ENCODE results near the gene BRINP1. TPM values are rescaled to one million over a fixed set of nuclear protein-coding genes. Genes with fewer than 3 reads are reported as not detected.

BRINP1 gene
- total RNA-seq, 6 donors from 2014 or later = 0.30 to 10.9 (median 0.72) TPM; not detected in 1

GRCh38 chr9:119278171-119278570 is 91.1 kb downstream of the BRINP1 start:
- Histone ChIP-seq H3K27me3 (no peaks in the 10 kb centered on the region), H3K9me3 (no peaks in the 10 kb centered on the region), H3K27ac (no peak overlapping the region), H3K4me1 (no peaks in the 10 kb centered on the region), H3K4me3 (no peak overlapping the region), H3K36me3 (no peaks in the 10 kb centered on the region)
- no peak for DNase-seq
- TF ChIP-seq EP300 (IDR thresholded peaks at IDR 0.05) = no peak
- TF ChIP-seq POLR2AphosphoS5 (IDR thresholded peaks at IDR 0.05) = no peak
- TF ChIP-seq POLR2A (IDR thresholded peaks at IDR 0.05) = no peak
- TF ChIP-seq CTCF (IDR thresholded peaks at IDR 0.05) = no peak
- WGBS, 2 donors = 74 to 78% methylated on average over 4 of the region's 4 CpGs
- no peak for ATAC-seq (ENCODE audit: low FRiP score in 2 of 2)

GRCh38 chr9:119273984-119274665 is 95.1 kb downstream of the BRINP1 start:
- ATAC-seq (ENCODE audit: low FRiP score in 2 of 2) (peak in 1 of 2 donors; percentile 39), DNase-seq (no peak)
- H3K4me3 ChIP-seq = no peak overlapping the region
- WGBS, 2 donors = 54 to 62% methylated on average over 3 of the region's 3 CpGs
- TF ChIP-seq CTCF (IDR thresholded peaks at IDR 0.05) (no peak), POLR2A (IDR thresholded peaks at IDR 0.05) (no peak), EP300 (IDR thresholded peaks at IDR 0.05) (no peak), POLR2AphosphoS5 (IDR thresholded peaks at IDR 0.05) (no peak)
- no peaks in the 10 kb centered on the region for H3K36me3 ChIP-seq
- no peak overlapping the region for H3K27ac ChIP-seq
- no peaks in the 10 kb centered on the region for H3K9me3 ChIP-seq
- no peaks in the 10 kb centered on the region for H3K27me3 ChIP-seq
- H3K4me1 ChIP-seq = no peaks in the 10 kb centered on the region

- Histone ChIP-seq H3K4me3 (no peak overlapping the region), H3K36me3 (no peaks in the 10 kb centered on the region), H3K27me3 (no peaks in the 10 kb centered on the region), H3K27ac (no peak overlapping the region), H3K4me1 (no peaks in the 10 kb centered on the region), H3K9me3 (no peaks in the 10 kb centered on the region)
- no peak for TF ChIP-seq EP300 (IDR thresholded peaks at IDR 0.05)
- TF ChIP-seq CTCF (IDR thresholded peaks at IDR 0.05) = no peak
- TF ChIP-seq POLR2A (IDR thresholded peaks at IDR 0.05) = no peak
- no peak for TF ChIP-seq POLR2AphosphoS5 (IDR thresholded peaks at IDR 0.05)
- no peak for ATAC-seq (ENCODE audit: low FRiP score in 2 of 2)
- WGBS, 2 donors = 57 to 60% methylated on average over 5 of the region's 5 CpGs
- DNase-seq = no peak
Measured at GRCh38 chr9:119273325-119273904, 95.8 kb downstream of the BRINP1 start.

- 46 to 60% methylated on average over 5 of the region's 5 CpGs for WGBS, 2 donors
- Histone ChIP-seq H3K27ac (no peak overlapping the region), H3K9me3 (no peaks in the 10 kb centered on the region), H3K36me3 (no peaks in the 10 kb centered on the region), H3K4me3 (no peak overlapping the region), H3K4me1 (no peaks in the 10 kb centered on the region), H3K27me3 (no peaks in the 10 kb centered on the region)
- ATAC-seq (ENCODE audit: low FRiP score in 2 of 2) (no peak), DNase-seq (no peak)
- TF ChIP-seq EP300 (IDR thresholded peaks at IDR 0.05) (no peak), POLR2AphosphoS5 (IDR thresholded peaks at IDR 0.05) (no peak), CTCF (IDR thresholded peaks at IDR 0.05) (no peak), POLR2A (IDR thresholded peaks at IDR 0.05) (no peak)
Measured at GRCh38 chr9:119272500-119273211, 96.6 kb downstream of the BRINP1 start.

All from upper lobe of left lung (tissue), 6 donors.